Measurements from ENCODE around the gene EMD.

The EMD gene

GRCh38 chrX:154401045-154401799 is 22.1 kb downstream of the EMD start:
- no peak for TF ChIP-seq CTCF (IDR thresholded peaks at IDR 0.05; ENCODE audit: control extremely low read depth, extremely low read depth, low read depth, missing control alignments)
- POLR2A ChIA-PET = no interaction called here
- no peak for DNase-seq (ENCODE audit: extremely low spot score)
- CTCF ChIA-PET = interaction anchor here (0.7 to 2.5 kb wide), 2 partner anchors 84 to 126 kb away, joined by 3 to 9 read pairs; no protein-coding TSS in a partner anchor

DNA sequence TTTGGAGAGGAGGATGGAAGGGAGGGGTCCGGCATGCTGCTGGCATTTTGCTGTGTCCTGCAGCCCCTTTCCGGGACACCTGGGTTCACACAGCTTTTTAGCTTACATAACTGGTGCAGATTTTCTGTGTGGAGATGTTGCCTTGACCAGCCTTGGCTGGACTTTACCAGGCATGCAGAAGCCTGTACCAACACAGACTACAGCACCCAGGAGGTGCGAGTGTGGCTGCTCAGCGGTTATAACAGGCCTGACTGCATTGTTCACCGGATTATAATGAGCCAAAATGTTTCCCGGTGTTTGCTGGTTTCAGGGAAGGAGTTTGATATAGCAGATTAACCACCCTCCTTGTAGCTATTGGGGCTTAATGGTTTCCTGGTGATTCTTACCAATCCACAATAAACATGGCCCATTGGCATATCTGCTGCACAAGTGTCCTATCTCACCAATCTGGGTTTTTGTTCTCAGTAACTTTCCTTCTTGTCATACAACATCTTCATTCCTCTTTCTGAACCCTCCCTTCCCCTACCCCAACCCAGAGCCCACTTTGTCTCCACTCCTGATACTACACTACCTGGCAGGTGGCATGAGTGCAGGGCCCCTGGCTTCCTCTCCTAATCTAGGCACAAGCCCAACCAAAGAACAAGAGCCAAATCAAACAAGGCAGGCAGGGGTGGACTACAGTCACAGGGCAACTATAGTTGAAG is 23.0 kb downstream of the EMD start:
- ChIA-PET CTCF (interaction anchor here (0.7 kb wide), 1 partner anchor 83 kb away, joined by 3 read pairs; no protein-coding TSS in a partner anchor), POLR2A (interaction anchor here (1.2 kb wide), 1 partner anchor 56 kb away, joined by 3 read pairs; the partner anchor contains the start of gene PLXNA3)
- no peak for TF ChIP-seq CTCF (IDR thresholded peaks at IDR 0.05; ENCODE audit: control extremely low read depth, extremely low read depth, low read depth, missing control alignments)
- DNase-seq (ENCODE audit: extremely low spot score) = no peak

- POLR2A ChIA-PET = interaction anchor here (0.5 to 1.2 kb wide), 2 partner anchors 56 to 74 kb away, joined by 3 to 4 read pairs; partner anchors contain the start of gene PLXNA3
- CTCF ChIA-PET = no interaction called here
- no peak for DNase-seq (ENCODE audit: extremely low spot score)
Measured at GRCh38 chrX:154402622-154403127, 23.6 kb downstream of the EMD start.

DNA sequence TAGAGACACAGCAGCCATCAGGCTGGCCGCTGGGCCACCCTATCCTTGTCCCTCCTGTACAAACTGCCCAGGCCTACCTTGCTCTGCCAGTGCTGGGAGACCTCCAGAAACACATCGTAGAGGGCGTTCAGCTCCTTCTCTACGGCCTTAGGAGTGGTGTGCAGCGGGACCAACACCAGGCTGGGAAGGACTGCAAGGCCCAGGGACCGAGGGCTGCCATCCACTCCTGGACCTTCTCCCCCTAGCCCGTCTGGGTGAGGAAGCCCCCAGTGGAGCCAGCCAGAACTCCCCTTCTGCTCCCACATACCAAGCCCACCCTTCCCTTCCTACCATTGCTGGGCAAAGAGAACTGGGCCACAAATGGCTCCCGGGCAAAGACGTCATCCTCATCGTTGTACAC is 24.1 kb downstream of the EMD start:
- DNase-seq (ENCODE audit: extremely low spot score) = no peak
- no peak for TF ChIP-seq CTCF (IDR thresholded peaks at IDR 0.05; ENCODE audit: control extremely low read depth, extremely low read depth, low read depth, missing control alignments)
- POLR2A ChIA-PET = no interaction called here
- CTCF ChIA-PET = no interaction called here

More at GRCh38 chrX:154402622-154403127, 23.6 kb downstream of the EMD start:
- TF ChIP-seq CTCF (IDR thresholded peaks at IDR 0.05; ENCODE audit: control extremely low read depth, extremely low read depth, low read depth, missing control alignments) = no peak

DNA sequence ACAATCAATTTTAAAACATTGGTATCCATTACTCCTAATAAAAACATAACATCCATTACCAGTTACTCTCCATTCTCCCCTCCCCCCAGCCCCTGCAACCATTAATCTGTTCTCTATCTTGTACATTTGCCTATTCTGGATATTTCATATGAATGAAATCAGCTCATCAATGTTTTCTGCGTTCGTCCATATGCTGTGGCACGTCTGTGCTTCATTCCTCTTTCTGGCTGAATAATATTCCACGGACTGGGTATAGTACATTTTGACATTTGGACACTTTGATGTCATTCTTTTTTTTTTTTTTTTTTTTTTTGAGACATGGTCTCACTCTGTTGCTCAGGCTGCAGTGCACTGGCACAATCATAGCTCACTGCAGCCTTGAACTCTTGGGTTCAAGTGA is 24.8 kb downstream of the EMD start:
- no peak for TF ChIP-seq CTCF (IDR thresholded peaks at IDR 0.05; ENCODE audit: control extremely low read depth, extremely low read depth, low read depth, missing control alignments)
- POLR2A ChIA-PET = no interaction called here
- DNase-seq (ENCODE audit: extremely low spot score) = no peak
- CTCF ChIA-PET = no interaction called here

DNA sequence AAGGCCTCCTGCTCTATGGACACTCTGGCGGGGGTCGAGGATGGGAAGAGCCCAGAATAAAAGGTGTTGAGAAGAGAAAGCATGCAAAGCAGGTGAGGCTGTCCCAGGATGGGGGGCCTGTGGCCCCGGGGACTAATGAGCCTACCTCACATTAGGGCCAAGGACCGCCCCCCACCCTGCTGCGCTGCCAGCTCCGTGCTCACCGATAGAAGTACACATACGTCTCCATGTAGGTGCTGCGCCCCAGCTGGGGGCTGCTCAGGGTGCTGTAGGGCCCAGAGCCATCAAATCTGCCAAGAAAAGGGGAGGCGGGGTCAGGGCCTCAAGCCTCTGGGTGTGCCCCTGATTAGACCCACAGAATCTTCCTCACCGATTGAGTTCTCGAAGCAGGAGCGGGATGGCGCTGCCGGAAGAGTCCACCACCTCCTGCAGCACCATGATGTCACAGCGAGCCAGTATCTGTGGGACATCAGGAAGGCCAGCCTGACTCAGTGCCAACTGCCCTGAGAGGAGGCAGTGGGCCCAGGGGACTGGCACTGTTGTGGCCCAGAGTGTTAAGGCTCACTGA is 25.6 kb downstream of the EMD start:
- TF ChIP-seq CTCF (IDR thresholded peaks at IDR 0.05; ENCODE audit: control extremely low read depth, extremely low read depth, low read depth, missing control alignments) = no peak
- ChIA-PET CTCF (no interaction called here), POLR2A (no interaction called here)
- no peak for DNase-seq (ENCODE audit: extremely low spot score)
